ENCODE measurements around the gene FBXL19. TPM values are rescaled to one million over a fixed set of nuclear protein-coding genes. Genes with fewer than 3 reads are reported as not detected.

FBXL19 gene
- total RNA-seq, 2 experiments from 2014 or later: 16.1 to 34.8 TPM

DNA sequence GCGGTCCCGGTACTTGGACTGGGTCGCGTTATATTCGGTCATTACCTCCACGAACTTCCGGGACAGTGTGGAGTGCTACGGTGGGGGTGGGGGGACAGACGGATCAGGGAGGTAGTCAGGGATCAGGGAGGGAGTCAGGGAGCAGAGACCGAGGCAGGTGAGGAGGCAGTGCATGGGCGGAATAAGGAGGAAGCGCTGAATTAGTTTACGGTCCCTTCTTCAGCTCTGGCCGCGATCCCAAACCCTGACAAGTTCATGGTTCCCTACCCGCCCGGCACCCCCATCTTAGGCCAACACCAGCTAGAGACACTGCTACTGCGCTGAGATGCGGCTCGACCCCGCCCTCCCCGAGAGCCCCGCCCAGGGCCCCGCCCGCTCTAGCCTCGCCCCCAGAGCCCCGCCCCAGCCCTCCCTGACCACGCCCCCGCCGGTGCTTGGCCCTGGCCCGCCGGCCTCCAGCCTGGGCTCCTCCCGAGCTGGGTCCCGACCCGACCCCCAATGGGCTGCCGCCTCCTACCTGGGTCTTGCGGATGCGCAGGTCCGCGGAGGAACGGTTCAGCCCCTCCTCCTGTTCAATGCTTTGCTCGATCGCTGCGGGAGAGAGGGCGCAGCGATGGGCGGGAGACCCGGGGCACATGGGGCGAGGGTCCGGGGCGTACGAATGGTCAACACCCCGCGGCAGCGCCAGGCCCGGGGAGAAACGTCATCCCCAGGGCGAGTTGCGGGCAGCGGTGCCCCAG lies 73.8 kb downstream of the FBXL19 start:
- TF ChIP-seq, protein P1, sequence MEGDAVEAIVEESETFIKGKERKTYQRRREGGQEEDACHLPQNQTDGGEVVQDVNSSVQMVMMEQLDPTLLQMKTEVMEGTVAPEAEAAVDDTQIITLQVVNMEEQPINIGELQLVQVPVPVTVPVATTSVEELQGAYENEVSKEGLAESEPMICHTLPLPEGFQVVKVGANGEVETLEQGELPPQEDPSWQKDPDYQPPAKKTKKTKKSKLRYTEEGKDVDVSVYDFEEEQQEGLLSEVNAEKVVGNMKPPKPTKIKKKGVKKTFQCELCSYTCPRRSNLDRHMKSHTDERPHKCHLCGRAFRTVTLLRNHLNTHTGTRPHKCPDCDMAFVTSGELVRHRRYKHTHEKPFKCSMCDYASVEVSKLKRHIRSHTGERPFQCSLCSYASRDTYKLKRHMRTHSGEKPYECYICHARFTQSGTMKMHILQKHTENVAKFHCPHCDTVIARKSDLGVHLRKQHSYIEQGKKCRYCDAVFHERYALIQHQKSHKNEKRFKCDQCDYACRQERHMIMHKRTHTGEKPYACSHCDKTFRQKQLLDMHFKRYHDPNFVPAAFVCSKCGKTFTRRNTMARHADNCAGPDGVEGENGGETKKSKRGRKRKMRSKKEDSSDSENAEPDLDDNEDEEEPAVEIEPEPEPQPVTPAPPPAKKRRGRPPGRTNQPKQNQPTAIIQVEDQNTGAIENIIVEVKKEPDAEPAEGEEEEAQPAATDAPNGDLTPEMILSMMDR (conservative IDR thresholded peaks at IDR 0.05; ENCODE audit: low read length): no peak
- no peak for TF ChIP-seq EZH2phosphoT487 (IDR thresholded peaks at IDR 0.05; ENCODE audit: borderline replicate concordance, low read depth, low read length)
- BruUV-seq (replicated peaks): no TSS peak
- CTCF ChIA-PET (ENCODE audit: unreplicated experiment): interaction anchor here (0.7 kb wide), 1 partner anchor 625 kb away, joined by 5 read pairs; no protein-coding TSS in a partner anchor

DNA sequence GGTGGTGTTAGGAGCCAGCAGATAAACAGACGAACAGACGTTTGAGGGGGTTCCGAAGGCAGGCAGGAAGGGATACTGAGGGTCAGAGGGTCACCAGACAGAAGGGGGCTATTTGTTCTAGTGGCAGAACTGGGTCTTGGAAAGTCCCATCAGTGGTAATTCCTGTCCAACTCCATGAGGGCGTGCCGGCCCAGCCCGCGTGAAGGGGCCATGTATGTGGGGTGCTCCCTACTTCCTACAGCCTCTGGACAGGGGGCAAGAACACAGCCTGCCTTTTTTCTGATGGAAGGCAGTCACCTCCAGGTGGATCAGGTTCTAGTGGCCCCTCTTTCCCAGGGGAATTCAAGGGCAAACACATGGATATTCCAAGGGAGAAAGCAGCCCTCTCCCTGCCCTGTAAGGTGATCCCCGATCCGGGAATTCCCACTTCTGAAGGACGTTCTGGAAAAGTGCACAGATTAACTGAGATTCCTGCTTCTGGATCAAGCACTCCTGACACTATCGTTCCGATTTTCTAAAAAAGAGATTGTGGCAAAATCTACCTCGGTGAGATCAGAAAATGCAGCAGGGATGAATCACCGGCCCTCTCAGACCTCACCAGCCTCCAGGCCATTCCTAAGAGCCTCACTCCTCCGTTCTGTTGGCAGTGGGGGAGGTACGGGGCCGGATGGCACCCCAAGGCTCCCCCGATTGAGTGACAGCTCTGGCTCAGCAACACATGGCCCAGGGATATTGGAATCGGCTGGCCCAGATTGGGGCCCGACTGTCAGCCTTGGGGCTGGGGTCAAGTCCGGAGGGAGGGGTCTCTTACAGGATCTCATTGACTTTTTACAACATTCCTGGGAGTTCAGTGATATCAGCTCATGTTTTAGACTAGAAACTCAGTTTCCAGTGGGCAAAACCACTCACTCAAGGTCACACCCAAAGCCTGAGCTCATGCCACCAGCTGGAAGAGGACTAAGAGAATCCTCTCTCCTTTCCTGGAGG lies 74.6 kb downstream of the FBXL19 start:
- ChIA-PET CTCF (ENCODE audit: unreplicated experiment) (interaction anchor here (0.7 kb wide), 1 partner anchor 625 kb away, joined by 5 read pairs; no protein-coding TSS in a partner anchor), POLR2A (no interaction called here)
- TF ChIP-seq, protein P1 (conservative IDR thresholded peaks at IDR 0.05; ENCODE audit: low read length): no peak
- TF ChIP-seq EZH2phosphoT487 (IDR thresholded peaks at IDR 0.05; ENCODE audit: borderline replicate concordance, low read depth, low read length): no peak
- no peaks in the 10 kb centered on the region for H3K79me2 ChIP-seq (ENCODE audit: insufficient read depth, low read depth, low read length)
- no peaks in the 10 kb centered on the region for H4K20me1 ChIP-seq (ENCODE audit: insufficient read depth, low read length)
- peak overlapping the region; percentile 96 for H3K4me2 ChIP-seq (ENCODE audit: low read length)
- no peaks in the 10 kb centered on the region for H3K36me3 ChIP-seq (ENCODE audit: insufficient read depth, low read length)
- no peaks in the 10 kb centered on the region for H3K9me2 ChIP-seq (ENCODE audit: insufficient read depth, low read length)
- no TSS peak for BruUV-seq (replicated peaks)
- H3K4me3 ChIP-seq (ENCODE audit: low read depth, low read length, poor library complexity, severe bottlenecking): peak overlapping the region; percentile 72
- intact Hi-C loops (cut with micrococcal nuclease; ENCODE audit: unreplicated experiment): loop anchor here (2.0 to 5.0 kb wide), 2 partner anchors 74 to 75 kb away; partner anchors contain the start of genes FBXL19, ZNF646 and ZNF668
- no peak for DNase-seq (ENCODE audit: low spot score)
- H2AFZ ChIP-seq (ENCODE audit: low read length): peak overlapping the region; percentile 95
- H3K9me3 ChIP-seq (ENCODE audit: low read length): no peaks in the 10 kb centered on the region
- H3K4me1 ChIP-seq (ENCODE audit: insufficient read depth, low read length, poor library complexity, severe bottlenecking): peaks cover 10% of the 10 kb centered on the region
- H3K27ac ChIP-seq (ENCODE audit: low read depth, low read length, poor library complexity, severe bottlenecking): no peak overlapping the region

More for the DNA sequence above, 73.8 kb downstream of the FBXL19 start:
- no peaks in the 10 kb centered on the region for H4K20me1 ChIP-seq (ENCODE audit: insufficient read depth, low read length)
- H3K9me3 ChIP-seq (ENCODE audit: low read length): no peaks in the 10 kb centered on the region
- no peak overlapping the region for H3K27ac ChIP-seq (ENCODE audit: low read depth, low read length, poor library complexity, severe bottlenecking)
- peak overlapping the region; percentile 96 for H3K4me2 ChIP-seq (ENCODE audit: low read length)
- peak; percentile 79 for DNase-seq (ENCODE audit: low spot score)
- POLR2A ChIA-PET: interaction anchor here (0.6 kb wide), 1 partner anchor 128 kb away, joined by 4 read pairs; no protein-coding TSS in a partner anchor
- no peaks in the 10 kb centered on the region for H3K9me2 ChIP-seq (ENCODE audit: insufficient read depth, low read length)
- H2AFZ ChIP-seq (ENCODE audit: low read length): peak overlapping the region; percentile 95
- no peaks in the 10 kb centered on the region for H3K79me2 ChIP-seq (ENCODE audit: insufficient read depth, low read depth, low read length)
- no peaks in the 10 kb centered on the region for H3K36me3 ChIP-seq (ENCODE audit: insufficient read depth, low read length)
- intact Hi-C loops (cut with micrococcal nuclease; ENCODE audit: unreplicated experiment): loop anchor here (2.0 to 5.0 kb wide), 2 partner anchors 74 to 75 kb away; partner anchors contain the start of genes FBXL19, ZNF646 and ZNF668
- peaks cover 10% of the 10 kb centered on the region for H3K4me1 ChIP-seq (ENCODE audit: insufficient read depth, low read length, poor library complexity, severe bottlenecking)
- H3K4me3 ChIP-seq (ENCODE audit: low read depth, low read length, poor library complexity, severe bottlenecking): peak overlapping the region; percentile 72

Small RNAs within 50 kb of the gene (microRNA-seq; reads per million reads assigned to microRNA genes)
- gene MIR4519 (ENCODE audit: borderline replicate concordance) (5.3 reads per million), gene MIR762 (ENCODE audit: borderline replicate concordance) (not detected)

Small RNAs within 50 kb of the gene (small RNA-seq; reads per million reads assigned to genes)
- gene AC135048.1 (not detected), gene MIR4519 (not detected), gene MIR762 (not detected)

Other genes starting within 250 kb of the FBXL19 start
- 15.6 and 41.8 TPM in 2 replicates for gene SRCAP, start 224.4 kb upstream of the FBXL19 start, total RNA-seq (2014; rRNA removed; shearing (Covaris generic))
- gene SRCAP, start 224.4 kb upstream of the FBXL19 start, total RNA-seq (2022): 92.6 and 93.7 TPM in 2 replicates
- 37.6 and 40.5 TPM in 2 replicates for gene PHKG2, start 175.1 kb upstream of the FBXL19 start, total RNA-seq (2014; rRNA removed; shearing (Covaris generic))
- gene PHKG2, start 175.1 kb upstream of the FBXL19 start, total RNA-seq (2022): 41.9 and 46.5 TPM in 2 replicates
- 20.7 and 27.4 TPM in 2 replicates for gene CFAP119, start 161.5 kb upstream of the FBXL19 start, total RNA-seq (2014; rRNA removed; shearing (Covaris generic))
- gene CFAP119, start 161.5 kb upstream of the FBXL19 start, total RNA-seq (2022): 25.0 and 27.4 TPM in 2 replicates
- gene RNF40, start 161.2 kb upstream of the FBXL19 start, total RNA-seq (2014; rRNA removed; shearing (Covaris generic)): 54.8 and 70.5 TPM in 2 replicates
- gene RNF40, start 161.2 kb upstream of the FBXL19 start, total RNA-seq (2022): 108 and 120 TPM in 2 replicates
- 1.9 and 2.5 TPM in 2 replicates for gene ZNF629, start 136.4 kb upstream of the FBXL19 start, total RNA-seq (2014; rRNA removed; shearing (Covaris generic))
- gene ZNF629, start 136.4 kb upstream of the FBXL19 start, total RNA-seq (2022): 1.0 and 1.1 TPM in 2 replicates
- gene BCL7C, start 29.5 kb upstream of the FBXL19 start, total RNA-seq (2014; rRNA removed; shearing (Covaris generic)): 17.8 and 20.6 TPM in 2 replicates
- gene BCL7C, start 29.5 kb upstream of the FBXL19 start, total RNA-seq (2022): 11.0 and 11.5 TPM in 2 replicates
- 0.09 and 0.21 TPM in 2 replicates for gene CTF1, start 27.0 kb upstream of the FBXL19 start, total RNA-seq (2014; rRNA removed; shearing (Covaris generic))
- 0.46 and 0.68 TPM in 2 replicates for gene CTF1, start 27.0 kb upstream of the FBXL19 start, total RNA-seq (2022)
- 5.7 and 7.8 TPM in 2 replicates for gene ORAI3, start 25.5 kb downstream of the FBXL19 start, total RNA-seq (2014; rRNA removed; shearing (Covaris generic))
- 16.3 and 18.3 TPM in 2 replicates for gene ORAI3, start 25.5 kb downstream of the FBXL19 start, total RNA-seq (2022)
- 8.6 and 9.0 TPM in 2 replicates for gene SETD1A, start 34.2 kb downstream of the FBXL19 start, total RNA-seq (2014; rRNA removed; shearing (Covaris generic))
- gene SETD1A, start 34.2 kb downstream of the FBXL19 start, total RNA-seq (2022): 35.7 and 36.0 TPM in 2 replicates
- 1.9 and 3.3 TPM in 2 replicates for gene HSD3B7, start 61.6 kb downstream of the FBXL19 start, total RNA-seq (2014; rRNA removed; shearing (Covaris generic))
- gene HSD3B7, start 61.6 kb downstream of the FBXL19 start, total RNA-seq (2022): 2.4 and 2.6 TPM in 2 replicates
- gene STX1B, start 87.1 kb downstream of the FBXL19 start, total RNA-seq (2014; rRNA removed; shearing (Covaris generic)): 0.47 TPM in 1 of 2 replicates, not detected in the other
- 2.1 and 2.4 TPM in 2 replicates for gene STX1B, start 87.1 kb downstream of the FBXL19 start, total RNA-seq (2022)
- 14.6 and 16.6 TPM in 2 replicates for gene STX4, start 110.0 kb downstream of the FBXL19 start, total RNA-seq (2014; rRNA removed; shearing (Covaris generic))
- gene STX4, start 110.0 kb downstream of the FBXL19 start, total RNA-seq (2022): 40.5 and 41.6 TPM in 2 replicates
- 7.8 and 18.7 TPM in 2 replicates for gene ZNF668, start 150.7 kb downstream of the FBXL19 start, total RNA-seq (2014; rRNA removed; shearing (Covaris generic))
- gene ZNF668, start 150.7 kb downstream of the FBXL19 start, total RNA-seq (2022): 17.1 and 21.7 TPM in 2 replicates
- 25.4 and 30.1 TPM in 2 replicates for gene ZNF646, start 150.8 kb downstream of the FBXL19 start, total RNA-seq (2014; rRNA removed; shearing (Covaris generic))
- gene ZNF646, start 150.8 kb downstream of the FBXL19 start, total RNA-seq (2022): 33.8 and 34.0 TPM in 2 replicates
- 3.7 and 4.4 TPM in 2 replicates for gene PRSS53, start 165.4 kb downstream of the FBXL19 start, total RNA-seq (2014; rRNA removed; shearing (Covaris generic))
- 5.7 and 6.1 TPM in 2 replicates for gene PRSS53, start 165.4 kb downstream of the FBXL19 start, total RNA-seq (2022)
- 68.8 and 69.3 TPM in 2 replicates for gene VKORC1, start 171.2 kb downstream of the FBXL19 start, total RNA-seq (2014; rRNA removed; shearing (Covaris generic))
- 60.1 and 70.2 TPM in 2 replicates for gene VKORC1, start 171.2 kb downstream of the FBXL19 start, total RNA-seq (2022)
- gene BCKDK, start 184.8 kb downstream of the FBXL19 start, total RNA-seq (2014; rRNA removed; shearing (Covaris generic)): 25.0 and 40.4 TPM in 2 replicates
- 36.5 and 39.0 TPM in 2 replicates for gene BCKDK, start 184.8 kb downstream of the FBXL19 start, total RNA-seq (2022)
- gene KAT8, start 194.1 kb downstream of the FBXL19 start, total RNA-seq (2014; rRNA removed; shearing (Covaris generic)): 86.9 and 89.1 TPM in 2 replicates
- 95.3 and 102 TPM in 2 replicates for gene KAT8, start 194.1 kb downstream of the FBXL19 start, total RNA-seq (2022)
- not detected in 2 replicates for gene PRSS8, start 212.2 kb downstream of the FBXL19 start, total RNA-seq (2014; rRNA removed; shearing (Covaris generic))
- gene PRSS8, start 212.2 kb downstream of the FBXL19 start, total RNA-seq (2022): not detected in 2 replicates
- 0.36 TPM in 1 of 2 replicates, not detected in the other for gene PRSS36, start 226.5 kb downstream of the FBXL19 start, total RNA-seq (2014; rRNA removed; shearing (Covaris generic))
- 1.0 TPM in 1 of 2 replicates, not detected in the other for gene PRSS36, start 226.5 kb downstream of the FBXL19 start, total RNA-seq (2022)

All from OCI-LY7 (cell line).